HG03354 (cell line): Measurements from ENCODE around the gene HEATR3.

ENCODE experiments used
- ATAC-seq: cut with Tn5 transposase; IDR thresholded peaks from one replicate; pipeline ENCODE4 v1.9.1; 2021; ENCODE audit warnings: mild to moderate bottlenecking; ENCODE audit not compliant: unreplicated experiment, poor library complexity, severe bottlenecking

Gene HEATR3

GRCh38 chr16:50050802-50051201 lies 15.0 kb upstream of the HEATR3 start:
- no peak for ATAC-seq

GRCh38 chr16:50056226-50056625 lies 9.5 kb upstream of the HEATR3 start:
- no peak for ATAC-seq

GRCh38 chr16:50058091-50058771 lies 7.5 kb upstream of the HEATR3 start:
- no peak for ATAC-seq

- no peak for ATAC-seq
Measured at GRCh38 chr16:50059111-50059510, 6.7 kb upstream of the HEATR3 start.

GRCh38 chr16:50059669-50060068 lies 6.1 kb upstream of the HEATR3 start:
- ATAC-seq: no peak

- no peak for ATAC-seq
Measured at GRCh38 chr16:50061326-50061725, 4.4 kb upstream of the HEATR3 start.

GRCh38 chr16:50065241-50065623 lies 538 bp upstream of the HEATR3 start:
- no peak for ATAC-seq

GRCh38 chr16:50066482-50067289 lies 916 bp downstream of the HEATR3 start:
- ATAC-seq: no peak

GRCh38 chr16:50067290-50067853 lies 1.6 kb downstream of the HEATR3 start:
- ATAC-seq: peak; percentile 37

GRCh38 chr16:50068550-50068949 lies 2.8 kb downstream of the HEATR3 start:
- no peak for ATAC-seq

GRCh38 chr16:50069060-50069459 lies 3.3 kb downstream of the HEATR3 start:
- no peak for ATAC-seq

GRCh38 chr16:50071075-50071671 lies 5.4 kb downstream of the HEATR3 start:
- ATAC-seq: no peak

GRCh38 chr16:50072730-50073129 lies 7.0 kb downstream of the HEATR3 start:
- no peak for ATAC-seq

- ATAC-seq: no peak
Measured at GRCh38 chr16:50079397-50080140, 13.8 kb downstream of the HEATR3 start.

- ATAC-seq: no peak
Measured at GRCh38 chr16:50081428-50082018, 15.8 kb downstream of the HEATR3 start.

GRCh38 chr16:50083996-50084395 lies 18.2 kb downstream of the HEATR3 start:
- no peak for ATAC-seq

GRCh38 chr16:50086176-50086575 lies 20.4 kb downstream of the HEATR3 start:
- ATAC-seq: no peak

GRCh38 chr16:50088302-50088701 lies 22.5 kb downstream of the HEATR3 start:
- no peak for ATAC-seq

- no peak for ATAC-seq
Measured at GRCh38 chr16:50092891-50093290, 27.1 kb downstream of the HEATR3 start.
